ENCODE data around the gene RASGRP3. TPM values are rescaled to one million over a fixed set of nuclear protein-coding genes. Genes with fewer than 3 reads are reported as not detected.

Gene RASGRP3
- total and polyA plus RNA-seq, 9 of the 15 experiments (the other 6 are each of a cell fraction or from before 2014, with no cell fraction given), result 0.18 to 1.7 (median 1.2) TPM

DNA sequence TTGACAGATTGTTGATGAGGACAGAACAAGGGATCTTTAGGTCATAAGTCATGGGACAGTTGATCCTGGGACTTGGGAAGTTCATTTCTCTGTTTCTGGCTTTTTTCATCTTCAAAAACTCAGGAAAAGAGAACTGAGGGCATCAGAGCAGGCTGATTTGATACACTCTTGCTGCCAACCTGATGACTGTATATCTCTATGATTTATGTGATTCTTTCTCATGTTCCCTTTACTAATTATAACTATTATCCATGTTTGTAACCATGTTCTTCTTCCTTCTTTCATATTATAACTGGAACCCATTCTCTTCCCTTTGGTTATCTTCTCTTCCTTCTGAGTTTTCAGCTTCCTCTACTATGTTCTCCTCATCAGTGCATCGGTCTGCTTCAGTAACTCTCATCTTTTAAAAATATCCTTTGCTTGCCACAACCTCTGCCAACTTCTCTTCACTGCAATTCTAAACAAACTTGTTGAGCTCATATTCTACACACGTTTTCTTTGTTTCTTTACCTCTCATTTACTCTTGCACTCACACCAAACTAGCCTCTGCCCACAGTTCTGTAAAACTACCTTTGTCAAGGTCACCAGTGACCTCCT, 13.5 kb downstream of the RASGRP3 start:
- Histone ChIP-seq H3K9ac (ENCODE audit: insufficient read depth in 1 of 2, low read depth in 2 of 2, low read length in 2 of 2) (no peak overlapping the region), H2AFZ (ENCODE audit: low read depth, low read length) (no peak overlapping the region), H3K36me3 (ENCODE audit: control insufficient read depth, insufficient read depth, low read length) (no peaks in the 10 kb centered on the region), H3K4me2 (ENCODE audit: insufficient read depth, low read length) (no peak overlapping the region), H3K4me3 (no peak overlapping the region), H3K9me3 (replicated peaks; ENCODE audit: control insufficient read depth, insufficient read depth, low read depth, low read length) (no peaks in the 10 kb centered on the region; the same call in 1 of the 2 replicates), H3K4me1 (replicated peaks in 1 of 2; ENCODE audit: control insufficient read depth in 2 of 2, insufficient read depth in 2 of 2, low read length in 2 of 2) (no peaks in the 10 kb centered on the region), H3K27me3 (ENCODE audit: control insufficient read depth in 2 of 2, insufficient read depth in 2 of 2, low read length in 2 of 2) (peaks cover 0 to 5% of the 10 kb centered on the region in 2 experiments; a peak in 2 of 5 replicates), H3K79me2 (ENCODE audit: control insufficient read depth, insufficient read depth, low read length) (no peaks in the 10 kb centered on the region), H3K27ac (ENCODE audit: extremely low read depth, low read depth, low read length) (no peak overlapping the region), H3K9me1 (ENCODE audit: control insufficient read depth, insufficient read depth, low read length) (no peaks in the 10 kb centered on the region), H4K20me1 (replicated peaks; ENCODE audit: control insufficient read depth, insufficient read depth, low read length) (no peaks in the 10 kb centered on the region)
- CTCF ChIA-PET (ENCODE audit: low intra/inter-chr PET ratio), result no interaction called here
- POLR2A ChIA-PET, result no interaction called here
- no peak for ATAC-seq
- intact Hi-C loops (cut with micrococcal nuclease) (no loop called here), in situ Hi-C loops (cut with MboI) (no loop called here)
- FAIRE-seq, result no peak
- 3% methylated on average over 2 of the region's 2 CpGs for WGBS (ENCODE audit: insufficient coverage, low coverage, missing lambda C conversion rate)
- BruUV-seq (replicated peaks), result no TSS peak
- DNase-seq (ENCODE audit: extremely low read depth in 1 of 4, low spot score in 3 of 4), result no peak
- TF ChIP-seq, protein P1, sequence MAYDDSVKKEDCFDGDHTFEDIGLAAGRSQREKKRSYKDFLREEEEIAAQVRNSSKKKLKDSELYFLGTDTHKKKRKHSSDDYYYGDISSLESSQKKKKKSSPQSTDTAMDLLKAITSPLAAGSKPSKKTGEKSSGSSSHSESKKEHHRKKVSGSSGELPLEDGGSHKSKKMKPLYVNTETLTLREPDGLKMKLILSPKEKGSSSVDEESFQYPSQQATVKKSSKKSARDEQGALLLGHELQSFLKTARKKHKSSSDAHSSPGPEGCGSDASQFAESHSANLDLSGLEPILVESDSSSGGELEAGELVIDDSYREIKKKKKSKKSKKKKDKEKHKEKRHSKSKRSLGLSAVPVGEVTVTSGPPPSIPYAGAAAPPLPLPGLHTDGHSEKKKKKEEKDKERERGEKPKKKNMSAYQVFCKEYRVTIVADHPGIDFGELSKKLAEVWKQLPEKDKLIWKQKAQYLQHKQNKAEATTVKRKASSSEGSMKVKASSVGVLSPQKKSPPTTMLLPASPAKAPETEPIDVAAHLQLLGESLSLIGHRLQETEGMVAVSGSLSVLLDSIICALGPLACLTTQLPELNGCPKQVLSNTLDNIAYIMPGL (CRISPR knock-in tag; IDR thresholded peaks at IDR 0.05), result no peak
- TF ChIP-seq ETV5 (CRISPR knock-in tag; IDR thresholded peaks at IDR 0.05; ENCODE audit: low read depth) (no peak), RBM34 (IDR thresholded peaks at IDR 0.05; ENCODE audit: borderline replicate concordance, insufficient read depth, low read length) (no peak), RBBP5 (IDR thresholded peaks at IDR 0.05; ENCODE audit: borderline replicate concordance, insufficient read depth, low read length, poor library complexity, severe bottlenecking) (no peak), MIER1 (IDR thresholded peaks at IDR 0.05; ENCODE audit: low read depth) (no peak)
- TF ChIP-seq, protein P2, sequence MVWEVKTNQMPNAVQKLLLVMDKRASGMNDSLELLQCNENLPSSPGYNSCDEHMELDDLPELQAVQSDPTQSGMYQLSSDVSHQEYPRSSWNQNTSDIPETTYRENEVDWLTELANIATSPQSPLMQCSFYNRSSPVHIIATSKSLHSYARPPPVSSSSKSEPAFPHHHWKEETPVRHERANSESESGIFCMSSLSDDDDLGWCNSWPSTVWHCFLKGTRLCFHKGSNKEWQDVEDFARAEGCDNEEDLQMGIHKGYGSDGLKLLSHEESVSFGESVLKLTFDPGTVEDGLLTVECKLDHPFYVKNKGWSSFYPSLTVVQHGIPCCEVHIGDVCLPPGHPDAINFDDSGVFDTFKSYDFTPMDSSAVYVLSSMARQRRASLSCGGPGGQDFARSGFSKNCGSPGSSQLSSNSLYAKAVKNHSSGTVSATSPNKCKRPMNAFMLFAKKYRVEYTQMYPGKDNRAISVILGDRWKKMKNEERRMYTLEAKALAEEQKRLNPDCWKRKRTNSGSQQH (CRISPR knock-in tag; IDR thresholded peaks at IDR 0.05), result no peak
- TF ChIP-seq, protein P3, sequence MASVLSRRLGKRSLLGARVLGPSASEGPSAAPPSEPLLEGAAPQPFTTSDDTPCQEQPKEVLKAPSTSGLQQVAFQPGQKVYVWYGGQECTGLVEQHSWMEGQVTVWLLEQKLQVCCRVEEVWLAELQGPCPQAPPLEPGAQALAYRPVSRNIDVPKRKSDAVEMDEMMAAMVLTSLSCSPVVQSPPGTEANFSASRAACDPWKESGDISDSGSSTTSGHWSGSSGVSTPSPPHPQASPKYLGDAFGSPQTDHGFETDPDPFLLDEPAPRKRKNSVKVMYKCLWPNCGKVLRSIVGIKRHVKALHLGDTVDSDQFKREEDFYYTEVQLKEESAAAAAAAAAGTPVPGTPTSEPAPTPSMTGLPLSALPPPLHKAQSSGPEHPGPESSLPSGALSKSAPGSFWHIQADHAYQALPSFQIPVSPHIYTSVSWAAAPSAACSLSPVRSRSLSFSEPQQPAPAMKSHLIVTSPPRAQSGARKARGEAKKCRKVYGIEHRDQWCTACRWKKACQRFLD (CRISPR knock-in tag; IDR thresholded peaks at IDR 0.05), result no peak
- TF ChIP-seq, protein P4, sequence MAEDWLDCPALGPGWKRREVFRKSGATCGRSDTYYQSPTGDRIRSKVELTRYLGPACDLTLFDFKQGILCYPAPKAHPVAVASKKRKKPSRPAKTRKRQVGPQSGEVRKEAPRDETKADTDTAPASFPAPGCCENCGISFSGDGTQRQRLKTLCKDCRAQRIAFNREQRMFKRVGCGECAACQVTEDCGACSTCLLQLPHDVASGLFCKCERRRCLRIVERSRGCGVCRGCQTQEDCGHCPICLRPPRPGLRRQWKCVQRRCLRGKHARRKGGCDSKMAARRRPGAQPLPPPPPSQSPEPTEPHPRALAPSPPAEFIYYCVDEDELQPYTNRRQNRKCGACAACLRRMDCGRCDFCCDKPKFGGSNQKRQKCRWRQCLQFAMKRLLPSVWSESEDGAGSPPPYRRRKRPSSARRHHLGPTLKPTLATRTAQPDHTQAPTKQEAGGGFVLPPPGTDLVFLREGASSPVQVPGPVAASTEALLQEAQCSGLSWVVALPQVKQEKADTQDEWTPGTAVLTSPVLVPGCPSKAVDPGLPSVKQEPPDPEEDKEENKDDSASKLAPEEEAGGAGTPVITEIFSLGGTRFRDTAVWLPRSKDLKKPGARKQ (CRISPR knock-in tag; IDR thresholded peaks at IDR 0.05), result no peak
- TF ChIP-seq, protein P5, sequence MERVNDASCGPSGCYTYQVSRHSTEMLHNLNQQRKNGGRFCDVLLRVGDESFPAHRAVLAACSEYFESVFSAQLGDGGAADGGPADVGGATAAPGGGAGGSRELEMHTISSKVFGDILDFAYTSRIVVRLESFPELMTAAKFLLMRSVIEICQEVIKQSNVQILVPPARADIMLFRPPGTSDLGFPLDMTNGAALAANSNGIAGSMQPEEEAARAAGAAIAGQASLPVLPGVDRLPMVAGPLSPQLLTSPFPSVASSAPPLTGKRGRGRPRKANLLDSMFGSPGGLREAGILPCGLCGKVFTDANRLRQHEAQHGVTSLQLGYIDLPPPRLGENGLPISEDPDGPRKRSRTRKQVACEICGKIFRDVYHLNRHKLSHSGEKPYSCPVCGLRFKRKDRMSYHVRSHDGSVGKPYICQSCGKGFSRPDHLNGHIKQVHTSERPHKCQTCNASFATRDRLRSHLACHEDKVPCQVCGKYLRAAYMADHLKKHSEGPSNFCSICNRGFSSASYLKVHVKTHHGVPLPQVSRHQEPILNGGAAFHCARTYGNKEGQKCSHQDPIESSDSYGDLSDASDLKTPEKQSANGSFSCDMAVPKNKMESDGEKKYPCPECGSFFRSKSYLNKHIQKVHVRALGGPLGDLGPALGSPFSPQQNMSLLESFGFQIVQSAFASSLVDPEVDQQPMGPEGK (CRISPR knock-in tag; IDR thresholded peaks at IDR 0.05; ENCODE audit: borderline replicate concordance), result no peak

Measured in K562 (cell line).